Suprapubic skin (tissue), 4 donors: ENCODE results near the gene PTGIR. TPM values are rescaled to one million over a fixed set of nuclear protein-coding genes. Genes with fewer than 3 reads are reported as not detected.

Experiments
- DNase-seq, 2 donors: peaks; one replicate each; pipeline ENCODE4 v3.0.0-alpha.2; 2019; ENCODE audit warnings: low spot score in 2 of 2
- H3K27ac ChIP-seq: fragments of 200-600 bp; sonication (generic); one replicate; pipeline ENCODE4 v1.5.1; 2019
- H3K27me3 ChIP-seq: fragments of 200-600 bp; sonication (generic); one replicate; pipeline ENCODE4 v1.5.1; 2019
- H3K36me3 ChIP-seq: fragments of 200-600 bp; sonication (generic); one replicate; pipeline ENCODE4 v1.5.1; 2019
- H3K4me1 ChIP-seq: fragments of 200-600 bp; sonication (generic); one replicate; pipeline ENCODE4 v1.5.1; 2019
- H3K4me3 ChIP-seq: fragments of 200-600 bp; sonication (generic); one replicate; pipeline ENCODE4 v1.5.1; 2019; ENCODE audit warnings: mild to moderate bottlenecking
- H3K9me3 ChIP-seq: fragments of 200-600 bp; sonication (generic); one replicate; pipeline ENCODE4 v1.5.1; 2019
- EP300 ChIP-seq: sonication (generic); formaldehyde crosslinking; IDR thresholded peaks from one replicate; pipeline ENCODE4 v1.6.1; 2017; ENCODE audit warnings: antibody characterized with exemption
- POLR2A ChIP-seq, 2 donors: fragments of 450-650 bp; IDR thresholded peaks; one replicate each; pipeline ENCODE4 v1.6.1; 2017; ENCODE audit warnings: antibody characterized with exemption in 2 of 2, mild to moderate bottlenecking in 2 of 2, moderate library complexity in 2 of 2
- POLR2AphosphoS5 ChIP-seq, 3 donors: sonication (generic); formaldehyde crosslinking; IDR thresholded peaks; one replicate each; pipeline ENCODE4 v1.6.1; 2017; ENCODE audit warnings: antibody characterized with exemption in 3 of 3
- WGBS: methylation state at CpG from one replicate; pipeline ENCODE4 v1.1.5; 2018; 5-methylcytosine and 5-hydroxymethylcytosine counted together
- total RNA-seq, 4 donors: library from RNA; depleted of rRNA; stranded (reverse); fragments of >200 nt; gene quantifications; one replicate each; pipeline ENCODE4 v1.1.0, GENCODE V29; 2016
- TF ChIP-seq, protein P1 (sequence below), 2 donors: fragments of 200-600 bp in 1 of 2; fragments of 450-650 bp in 1 of 2; sonication (generic) in 1 of 2; IDR thresholded peaks; one replicate each; pipeline ENCODE4 v1.5.1; 2016 to 2019; ENCODE audit warnings: antibody characterized with exemption in 2 of 2, mild to moderate bottlenecking in 1 of 2, moderate library complexity in 1 of 2

The PTGIR gene
- total RNA-seq, 4 donors from 2014 or later, result 0.57 to 6.7 (median 2.4) TPM

DNA sequence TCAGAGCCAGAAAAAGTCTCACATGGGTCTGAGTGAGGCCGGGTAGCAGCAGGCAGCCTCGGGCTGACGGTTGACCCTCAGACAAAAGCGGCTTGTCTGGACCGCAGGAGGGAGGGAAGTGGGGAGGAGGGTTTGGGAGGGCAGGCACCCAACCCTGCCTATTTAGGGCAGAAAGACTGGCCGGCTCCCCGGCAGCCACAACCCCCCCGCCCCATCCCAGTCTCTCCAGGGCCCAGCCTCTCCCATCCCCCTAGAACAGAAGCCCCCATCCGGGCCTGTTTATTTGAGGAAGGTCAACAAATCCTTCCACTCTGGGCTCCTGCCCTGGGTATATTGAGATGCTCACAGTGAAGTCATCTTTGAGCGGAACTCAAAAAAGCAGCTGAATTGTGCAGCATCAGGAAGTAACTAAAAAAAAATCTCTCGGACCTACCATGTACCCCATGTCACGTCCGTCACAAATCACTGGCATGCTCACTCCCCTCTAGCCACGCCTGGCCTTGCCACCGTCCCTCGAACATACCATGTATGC, 29.8 kb upstream of the PTGIR start:
- Histone ChIP-seq H3K36me3 (no peaks in the 10 kb centered on the region), H3K27ac (no peak overlapping the region), H3K4me1 (peaks cover 7% of the 10 kb centered on the region), H3K4me3 (no peak overlapping the region), H3K27me3 (peaks cover 32% of the 10 kb centered on the region), H3K9me3 (no peaks in the 10 kb centered on the region)
- DNase-seq, result no peak
- TF ChIP-seq POLR2A (IDR thresholded peaks at IDR 0.05), result no peak
- no peak for TF ChIP-seq POLR2AphosphoS5 (IDR thresholded peaks at IDR 0.05)
- TF ChIP-seq, protein P1, sequence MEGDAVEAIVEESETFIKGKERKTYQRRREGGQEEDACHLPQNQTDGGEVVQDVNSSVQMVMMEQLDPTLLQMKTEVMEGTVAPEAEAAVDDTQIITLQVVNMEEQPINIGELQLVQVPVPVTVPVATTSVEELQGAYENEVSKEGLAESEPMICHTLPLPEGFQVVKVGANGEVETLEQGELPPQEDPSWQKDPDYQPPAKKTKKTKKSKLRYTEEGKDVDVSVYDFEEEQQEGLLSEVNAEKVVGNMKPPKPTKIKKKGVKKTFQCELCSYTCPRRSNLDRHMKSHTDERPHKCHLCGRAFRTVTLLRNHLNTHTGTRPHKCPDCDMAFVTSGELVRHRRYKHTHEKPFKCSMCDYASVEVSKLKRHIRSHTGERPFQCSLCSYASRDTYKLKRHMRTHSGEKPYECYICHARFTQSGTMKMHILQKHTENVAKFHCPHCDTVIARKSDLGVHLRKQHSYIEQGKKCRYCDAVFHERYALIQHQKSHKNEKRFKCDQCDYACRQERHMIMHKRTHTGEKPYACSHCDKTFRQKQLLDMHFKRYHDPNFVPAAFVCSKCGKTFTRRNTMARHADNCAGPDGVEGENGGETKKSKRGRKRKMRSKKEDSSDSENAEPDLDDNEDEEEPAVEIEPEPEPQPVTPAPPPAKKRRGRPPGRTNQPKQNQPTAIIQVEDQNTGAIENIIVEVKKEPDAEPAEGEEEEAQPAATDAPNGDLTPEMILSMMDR (IDR thresholded peaks at IDR 0.05), result no peak
- TF ChIP-seq EP300, result no peak
- WGBS, result 76% methylated on average over 16 of the region's 16 CpGs

DNA sequence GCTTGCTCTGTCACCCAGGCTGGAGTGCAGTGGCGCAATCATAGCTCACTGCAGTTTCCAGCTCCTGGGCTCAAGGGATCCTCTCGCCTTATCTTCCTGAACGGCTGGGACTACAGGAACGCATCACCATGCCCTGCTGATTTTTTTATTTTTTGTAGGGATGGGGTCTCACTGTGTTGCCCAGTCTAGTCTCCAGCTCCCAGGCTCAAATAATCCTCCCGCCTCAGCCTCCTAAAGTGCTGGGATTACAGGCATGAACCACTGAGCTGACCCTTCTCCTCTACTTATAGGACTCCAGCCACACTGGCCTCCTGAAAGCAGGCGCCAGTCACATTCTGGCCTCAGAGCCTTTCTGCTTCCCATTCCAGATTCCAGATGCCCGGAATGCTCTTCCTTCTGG, 25.6 kb upstream of the PTGIR start:
- H3K9me3 ChIP-seq, result no peaks in the 10 kb centered on the region
- 89% methylated on average over 7 of the region's 7 CpGs for WGBS
- no peak overlapping the region for H3K4me3 ChIP-seq
- no peaks in the 10 kb centered on the region for H3K36me3 ChIP-seq
- peaks cover 43% of the 10 kb centered on the region for H3K27me3 ChIP-seq
- no peak overlapping the region for H3K27ac ChIP-seq
- no peaks in the 10 kb centered on the region for H3K4me1 ChIP-seq
- TF ChIP-seq EP300, result no peak
- TF ChIP-seq, protein P1 (IDR thresholded peaks at IDR 0.05), result no peak
- DNase-seq, result no peak

DNA sequence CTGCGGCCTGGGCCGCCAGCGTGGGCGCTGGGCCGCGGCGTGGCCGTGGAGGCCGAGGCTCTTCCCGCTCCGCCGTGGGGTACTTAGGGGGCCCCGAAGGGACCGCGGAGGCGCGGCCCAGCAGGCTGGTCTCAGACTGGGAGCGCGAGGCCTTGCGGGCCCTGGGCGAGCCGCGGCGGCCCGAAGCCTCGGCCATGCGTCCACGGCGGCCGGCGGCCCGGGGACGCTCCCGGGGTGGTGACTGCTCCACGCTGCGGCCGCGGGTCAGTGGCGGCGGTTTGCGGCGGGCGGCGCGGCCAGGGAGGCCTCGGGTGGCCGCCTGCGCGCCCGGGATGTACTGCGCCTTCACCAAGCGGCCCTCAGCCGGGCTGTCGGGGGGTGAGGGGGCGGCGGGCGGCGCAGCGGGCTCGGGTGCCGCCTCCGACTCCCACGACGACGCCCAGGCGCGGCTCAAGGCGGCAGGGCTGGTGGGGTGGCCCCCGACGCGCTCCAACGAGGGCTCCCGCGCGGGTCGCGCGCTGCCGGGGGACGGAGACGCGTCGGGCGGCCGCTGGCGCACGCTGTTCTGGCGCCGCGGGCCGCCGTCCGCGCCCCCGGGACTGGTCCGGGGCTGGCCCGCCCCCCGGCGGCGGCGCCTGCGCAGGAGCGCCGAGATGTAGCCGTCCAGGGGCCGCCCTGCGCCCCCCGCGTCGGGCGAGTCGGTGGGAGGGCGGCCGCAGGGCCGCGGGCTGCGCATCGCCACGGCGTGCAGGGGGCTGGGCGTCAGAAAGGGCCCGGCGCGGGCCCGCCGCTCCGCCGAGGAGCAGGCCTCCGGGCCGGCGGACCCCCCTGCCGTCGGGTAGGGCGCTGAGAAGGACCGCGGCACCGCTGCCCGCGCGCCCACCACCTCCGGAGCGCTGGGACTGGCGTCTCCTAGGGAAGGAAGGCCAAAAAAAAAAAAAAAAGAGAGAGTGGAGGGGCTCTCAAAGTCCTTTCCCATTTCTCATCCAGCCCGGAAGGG, 24.4 kb upstream of the PTGIR start:
- Histone ChIP-seq H3K27me3 (peaks cover 43% of the 10 kb centered on the region), H3K9me3 (no peaks in the 10 kb centered on the region), H3K36me3 (no peaks in the 10 kb centered on the region), H3K4me3 (no peak overlapping the region), H3K27ac (no peak overlapping the region), H3K4me1 (no peaks in the 10 kb centered on the region)
- no peak for DNase-seq
- TF ChIP-seq POLR2AphosphoS5 (IDR thresholded peaks at IDR 0.05), result no peak
- no peak for TF ChIP-seq EP300
- TF ChIP-seq, protein P1 (IDR thresholded peaks at IDR 0.05), result no peak
- no peak for TF ChIP-seq POLR2A (IDR thresholded peaks at IDR 0.05)
- 41% methylated on average over 28 of the region's 144 CpGs for WGBS

DNA sequence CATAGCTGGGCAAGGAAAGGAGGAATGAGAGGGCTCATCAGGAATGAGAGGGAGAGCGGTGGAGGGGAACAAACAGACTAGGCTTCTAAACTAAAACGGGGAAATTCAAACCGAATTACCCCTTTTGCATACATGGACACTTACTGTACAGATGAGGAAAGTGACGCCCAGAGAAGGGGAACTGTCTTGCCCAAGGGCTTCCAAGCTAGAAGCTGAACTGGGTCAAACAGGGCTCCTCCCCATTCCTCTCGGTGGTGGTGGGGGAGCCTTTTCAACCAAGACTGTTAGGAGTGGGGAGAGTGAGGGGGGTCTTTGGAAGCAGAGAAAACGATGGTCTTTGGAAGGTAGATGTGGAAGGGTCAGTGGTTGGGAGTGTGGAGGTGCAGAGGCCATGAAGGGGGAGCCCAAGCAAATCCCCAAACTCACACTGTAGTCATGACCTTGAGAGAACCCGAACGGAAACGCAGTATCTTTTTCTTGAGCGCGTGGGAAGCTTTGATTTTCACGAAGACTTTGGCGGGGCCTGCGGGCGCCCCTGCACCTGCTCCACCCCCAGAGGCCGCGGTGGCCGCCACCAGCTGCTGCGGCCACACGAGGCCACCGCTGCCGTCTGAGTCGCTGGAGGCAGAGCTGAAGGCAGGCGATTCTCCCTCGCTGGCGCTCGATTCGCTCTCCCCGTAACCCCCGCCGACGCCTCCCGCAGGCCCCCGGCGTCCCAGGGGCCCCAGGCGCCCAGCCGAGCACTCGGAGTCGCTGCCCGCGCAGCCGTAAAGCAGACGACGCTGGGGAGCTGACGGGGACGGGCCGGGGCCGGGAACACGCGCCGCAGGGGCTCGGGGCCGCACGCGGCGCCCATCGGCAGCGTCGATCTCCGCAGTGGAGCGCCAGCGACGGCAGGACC, 23.4 kb upstream of the PTGIR start:
- H3K4me1 ChIP-seq, result no peaks in the 10 kb centered on the region
- DNase-seq, result no peak
- no peaks in the 10 kb centered on the region for H3K36me3 ChIP-seq
- no peak overlapping the region for H3K4me3 ChIP-seq
- TF ChIP-seq EP300, result no peak
- TF ChIP-seq, protein P1 (IDR thresholded peaks at IDR 0.05), result no peak
- TF ChIP-seq POLR2AphosphoS5 (IDR thresholded peaks at IDR 0.05), result no peak
- TF ChIP-seq POLR2A (IDR thresholded peaks at IDR 0.05), result no peak
- no peak overlapping the region for H3K27ac ChIP-seq
- 42% methylated on average over 23 of the region's 63 CpGs for WGBS
- no peaks in the 10 kb centered on the region for H3K9me3 ChIP-seq
- peaks cover 43% of the 10 kb centered on the region for H3K27me3 ChIP-seq
